Putamen (tissue), 1 donor: ENCODE results near the gene PARP11.

Experiments
- DNase-seq: peaks from one replicate; pipeline ENCODE4 v3.0.0-alpha.2; 2016; ENCODE audit warnings: low spot score

Gene PARP11, protein sequence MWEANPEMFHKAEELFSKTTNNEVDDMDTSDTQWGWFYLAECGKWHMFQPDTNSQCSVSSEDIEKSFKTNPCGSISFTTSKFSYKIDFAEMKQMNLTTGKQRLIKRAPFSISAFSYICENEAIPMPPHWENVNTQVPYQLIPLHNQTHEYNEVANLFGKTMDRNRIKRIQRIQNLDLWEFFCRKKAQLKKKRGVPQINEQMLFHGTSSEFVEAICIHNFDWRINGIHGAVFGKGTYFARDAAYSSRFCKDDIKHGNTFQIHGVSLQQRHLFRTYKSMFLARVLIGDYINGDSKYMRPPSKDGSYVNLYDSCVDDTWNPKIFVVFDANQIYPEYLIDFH

DNA sequence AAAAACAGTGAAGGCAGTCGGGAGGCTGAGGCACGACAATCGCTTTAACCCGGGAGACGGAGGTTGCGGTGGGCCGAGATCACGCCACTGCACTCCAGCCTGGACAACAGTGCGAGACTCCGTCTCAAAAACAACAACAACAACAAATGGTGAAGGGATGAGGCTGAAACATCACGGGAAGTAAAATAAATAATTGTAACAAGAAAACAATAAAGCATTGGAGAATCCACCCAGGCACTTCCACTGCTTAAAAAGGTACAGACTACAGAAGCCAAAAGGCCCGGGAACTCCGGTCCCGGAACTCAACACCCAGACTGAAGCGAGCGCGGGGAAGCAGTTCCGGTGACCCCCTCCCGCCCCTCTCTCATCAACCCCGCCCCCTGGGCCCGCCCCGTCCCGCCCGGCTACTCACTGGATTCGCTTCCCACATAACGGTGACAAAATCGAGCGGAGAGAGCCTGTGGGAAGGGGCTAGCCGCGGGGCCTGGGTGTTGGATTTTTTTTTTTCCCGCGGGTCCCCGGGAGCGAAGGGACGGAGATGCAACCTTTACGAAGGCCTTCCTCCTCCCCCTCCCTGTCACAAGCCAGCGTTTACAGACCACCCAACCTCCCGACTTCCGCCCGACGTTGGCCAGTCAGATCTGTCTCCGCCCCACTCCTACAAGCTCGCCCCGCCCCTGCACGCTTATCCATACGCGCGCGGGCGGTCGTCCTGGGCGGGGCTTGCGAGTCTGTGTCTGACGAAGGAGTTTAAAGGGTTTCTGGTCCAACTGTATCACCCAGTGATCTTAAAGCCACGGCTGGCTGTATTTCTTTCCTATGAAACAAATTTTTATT is at the start of gene PARP11:
Gene PARP11 (minus strand): TSS at position 600 of the 837 bp plus-strand sequence. CDS start 170 bp downstream, at position 430.
- peak; percentile 98 for DNase-seq

DNA sequence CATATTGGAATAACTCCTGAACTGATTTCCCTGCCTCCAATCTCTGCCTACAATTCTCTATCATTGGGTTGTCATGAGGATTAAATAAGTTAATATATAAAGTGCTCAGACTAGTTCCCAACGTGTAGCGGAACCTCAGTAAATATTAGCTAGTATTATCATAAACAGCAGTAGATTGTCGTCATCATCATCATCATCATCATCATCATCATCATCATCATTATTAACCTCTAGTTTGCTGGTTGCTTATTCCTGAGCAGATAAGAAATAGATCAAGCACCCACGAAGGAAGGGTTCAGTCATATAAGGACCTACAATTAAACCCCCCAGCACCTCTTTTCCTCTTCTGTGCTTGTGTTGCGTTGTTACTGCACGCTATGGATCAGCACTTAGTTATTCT is 48.8 kb upstream of the PARP11 start:
- DNase-seq: no peak

DNA sequence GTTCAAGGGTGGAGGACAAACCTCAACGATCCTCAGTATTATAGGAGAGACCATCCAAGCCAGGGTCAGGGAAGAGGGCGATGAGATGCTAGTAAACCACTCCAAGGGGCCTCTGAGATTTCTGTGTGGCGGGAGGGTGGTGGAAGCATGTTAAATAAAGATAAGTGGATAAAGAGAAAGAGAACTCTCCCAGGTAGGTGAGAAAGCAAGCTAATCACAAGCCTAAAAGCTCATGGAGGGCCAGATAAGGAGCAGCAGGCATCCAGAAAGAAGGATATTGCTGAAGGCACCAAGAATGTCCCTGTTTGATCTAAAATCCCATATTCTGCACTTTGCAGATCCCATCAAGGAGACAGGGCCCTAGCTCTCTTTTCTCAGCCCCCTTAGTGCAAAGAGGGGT is 48.3 kb upstream of the PARP11 start:
- no peak for DNase-seq

DNA sequence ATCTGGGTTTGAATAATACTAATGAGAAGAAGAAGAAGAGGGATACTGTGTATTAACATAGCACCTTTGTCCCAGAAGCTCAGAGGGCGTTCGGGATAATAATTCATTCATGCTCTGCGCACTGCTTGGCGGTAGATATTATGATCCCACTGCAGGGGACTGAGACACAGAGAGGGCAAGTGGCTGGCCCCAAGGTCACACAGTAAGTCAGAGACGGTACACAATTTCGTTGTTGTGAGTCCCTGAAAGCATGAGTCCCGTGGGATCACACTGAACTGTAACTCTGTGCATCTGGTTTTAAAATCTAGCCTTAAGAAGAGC is 47.9 kb upstream of the PARP11 start:
- no peak for DNase-seq

- no peak for DNase-seq
These were observed 47.4 kb upstream of the PARP11 start for GRCh38 chr12:3920351-3921150.

- DNase-seq: no peak
These were observed 40.1 kb upstream of the PARP11 start for GRCh38 chr12:3913278-3913677.

DNA sequence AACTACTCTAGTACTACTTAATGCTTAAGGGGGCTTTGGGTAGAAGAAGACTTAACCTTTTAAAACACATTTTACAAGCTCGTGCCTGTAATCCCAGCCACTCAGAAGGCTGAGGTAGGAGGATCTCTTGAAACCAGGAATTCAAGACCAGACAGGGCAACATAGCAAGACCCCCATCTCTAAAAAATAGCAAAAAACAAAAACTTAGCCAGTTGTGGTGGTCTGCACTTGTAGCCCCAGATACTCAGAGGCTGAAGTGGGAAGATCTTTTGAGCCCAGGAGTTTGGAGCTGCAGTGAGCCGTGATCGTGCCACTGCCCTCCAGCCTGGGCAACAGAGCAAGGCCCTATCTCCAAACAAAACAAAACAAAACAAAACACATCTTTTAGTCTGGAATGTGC is 39.7 kb upstream of the PARP11 start:
- DNase-seq: no peak

DNA sequence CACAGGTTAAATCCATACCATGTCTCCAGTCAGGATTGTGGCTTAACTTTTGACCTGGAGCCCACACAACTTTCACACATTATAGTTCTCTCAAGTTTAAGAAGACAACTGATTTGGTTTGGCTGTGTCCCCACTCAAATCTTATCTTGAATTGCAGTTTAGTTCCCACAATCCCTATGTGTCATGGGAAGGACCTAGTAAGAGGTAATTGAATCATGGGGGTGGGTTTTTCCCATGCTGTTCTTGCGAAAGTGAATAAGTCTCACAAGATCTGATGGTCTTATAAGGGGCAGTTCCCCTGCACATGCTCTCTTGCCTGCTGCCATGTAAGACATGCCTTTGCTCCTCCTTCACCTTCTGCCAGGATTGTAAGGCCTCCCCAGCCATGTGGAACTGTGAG is 38.2 kb upstream of the PARP11 start:
- no peak for DNase-seq

DNA sequence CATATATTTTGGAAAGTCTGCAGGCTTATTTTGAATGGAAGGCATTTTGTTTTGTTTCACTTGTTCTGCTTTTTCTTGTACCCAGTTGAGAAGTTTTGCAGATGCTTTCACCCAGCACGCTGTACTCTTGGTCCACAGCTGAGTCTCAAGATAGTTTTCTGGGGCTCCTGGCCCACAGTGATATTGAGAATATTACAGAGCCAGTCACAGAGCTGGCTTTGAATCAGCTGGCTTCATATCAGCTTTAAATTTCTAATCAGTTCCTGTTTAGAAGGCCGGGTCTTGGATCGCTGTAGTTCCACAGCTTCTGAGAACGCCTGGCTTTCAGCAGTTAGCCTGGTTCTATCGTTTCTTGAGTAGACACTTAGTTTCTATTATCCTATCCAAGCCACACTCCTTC is 32.5 kb upstream of the PARP11 start:
- no peak for DNase-seq

GRCh38 chr12:3904999-3905398 is 31.8 kb upstream of the PARP11 start:
- no peak for DNase-seq

GRCh38 chr12:3902921-3903320 is 29.7 kb upstream of the PARP11 start:
- DNase-seq: no peak

DNA sequence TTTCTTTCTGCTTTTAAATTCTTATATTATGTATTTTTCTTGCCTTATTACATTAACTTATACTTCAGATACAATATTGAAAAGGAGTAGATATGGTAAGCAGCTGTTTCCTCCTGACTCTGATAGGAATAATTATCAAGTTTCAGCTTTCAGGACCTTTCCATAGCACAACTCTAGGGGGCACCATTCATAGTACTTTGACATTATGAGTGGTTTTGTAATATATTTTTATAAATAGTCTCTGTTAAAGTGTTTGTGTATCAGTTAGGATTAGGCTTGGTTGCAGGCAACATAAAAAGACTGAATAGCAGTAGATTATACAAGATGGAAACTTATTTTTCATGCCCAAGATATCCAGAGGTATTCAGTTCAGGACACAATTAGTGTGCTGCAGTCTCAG is 27.9 kb upstream of the PARP11 start:
- no peak for DNase-seq

DNA sequence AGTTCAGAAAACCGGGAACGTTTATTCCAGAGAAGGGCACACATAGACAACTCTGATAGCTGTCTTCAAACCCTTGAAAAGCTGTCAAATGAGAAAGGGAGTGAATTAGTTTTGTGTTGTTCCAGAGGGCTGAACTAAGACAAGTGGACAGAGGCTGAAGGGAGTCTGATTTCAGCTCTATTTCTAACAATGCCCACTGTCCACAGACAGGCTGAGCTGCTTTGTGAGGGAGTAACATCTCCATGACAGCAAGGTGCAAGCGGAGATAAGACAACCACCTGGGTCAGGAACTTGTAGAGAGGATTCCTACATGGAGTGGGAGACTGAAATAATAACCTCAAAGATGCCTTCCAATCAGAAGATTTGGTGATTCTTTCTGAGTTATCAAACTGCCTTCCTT is 25.6 kb upstream of the PARP11 start:
- DNase-seq: no peak

DNA sequence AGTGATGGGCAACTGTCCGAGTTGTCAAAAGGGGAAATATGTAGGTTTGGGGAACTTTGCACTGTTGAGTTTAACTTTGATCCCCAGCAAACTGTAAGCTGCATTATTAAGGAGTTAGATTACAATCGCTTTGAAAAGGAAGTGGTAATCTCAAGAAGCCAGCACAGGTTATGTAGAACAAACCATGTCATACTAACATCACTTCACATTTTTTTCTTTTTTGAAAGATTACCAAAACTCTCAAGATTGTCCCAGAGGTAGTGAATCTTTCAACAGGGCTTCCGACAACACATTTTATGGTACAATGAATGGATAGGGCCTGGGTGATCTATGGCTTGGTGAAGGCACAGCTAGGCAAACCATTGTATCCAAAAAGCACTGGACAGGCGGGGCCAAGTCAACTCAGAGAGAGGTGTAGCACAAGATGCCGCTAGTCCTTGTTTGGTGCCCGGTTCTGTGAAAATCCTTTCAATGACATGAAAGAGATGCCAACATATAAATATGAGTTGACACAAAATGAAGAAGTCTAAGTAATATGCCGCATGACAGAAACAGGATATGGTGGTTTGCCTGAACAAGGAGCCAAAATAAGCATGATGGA is 24.3 kb upstream of the PARP11 start:
- no peak for DNase-seq

- DNase-seq: no peak
These were observed 23.7 kb upstream of the PARP11 start for GRCh38 chr12:3896801-3897351.

DNA sequence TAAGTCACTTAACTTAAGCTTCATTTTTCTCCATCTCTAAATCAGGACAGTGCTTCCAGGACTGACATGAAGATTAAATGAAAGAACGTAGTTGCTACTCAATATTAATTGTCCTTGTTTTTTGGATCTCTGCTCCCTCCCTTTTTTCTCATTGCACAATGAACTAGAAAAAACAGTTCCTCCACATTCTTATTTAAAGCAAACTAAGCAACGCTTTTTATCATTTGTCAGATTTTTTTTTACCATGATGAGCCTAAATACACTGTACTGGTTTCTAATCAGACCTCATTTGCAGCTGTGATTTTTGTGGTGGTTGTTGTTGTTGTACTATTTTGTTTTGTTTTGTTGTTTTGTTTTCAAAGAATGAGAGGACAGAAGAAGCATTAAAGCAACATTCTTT is 23.2 kb upstream of the PARP11 start:
- DNase-seq: no peak

DNA sequence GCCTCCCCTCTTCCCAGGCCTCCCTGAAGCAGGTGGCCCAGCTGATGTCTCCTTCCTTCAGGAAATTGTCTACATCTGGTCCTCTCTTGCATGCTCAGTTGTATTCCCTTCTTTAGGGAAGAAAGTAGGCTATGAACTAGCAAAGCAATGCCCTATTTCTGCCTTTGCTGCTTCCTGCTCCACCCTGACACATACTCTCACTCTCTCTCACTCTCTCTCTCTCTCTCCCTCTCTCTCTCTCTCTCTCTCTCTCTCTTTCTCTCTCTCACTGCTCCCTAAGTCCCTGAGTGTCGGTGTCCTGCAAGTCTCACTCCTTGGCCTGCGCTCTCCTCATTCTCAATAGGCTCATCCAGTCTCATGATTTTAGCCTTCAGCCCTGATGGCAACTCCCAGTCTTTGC is 19.4 kb upstream of the PARP11 start:
- DNase-seq: no peak

DNA sequence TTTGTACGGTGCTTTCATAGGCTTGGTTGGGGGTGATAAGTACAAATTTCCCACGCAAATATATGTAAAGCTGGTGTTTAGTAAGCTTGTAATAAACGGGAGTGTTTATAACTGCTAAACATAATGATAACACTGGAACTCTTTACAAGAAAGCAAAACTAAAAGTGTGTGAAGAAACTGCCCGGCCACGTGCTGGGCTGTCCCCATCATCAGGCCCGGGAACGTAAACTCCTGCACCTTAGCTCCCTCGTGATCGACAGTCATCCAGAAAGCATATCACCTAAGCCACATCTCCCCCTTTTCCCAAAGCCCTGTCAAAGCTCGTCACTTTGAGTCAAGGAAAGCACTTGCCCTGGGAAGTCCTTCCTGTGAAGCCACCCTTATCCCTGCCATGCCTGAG is 18.0 kb upstream of the PARP11 start:
- no peak for DNase-seq

- no peak for DNase-seq
These were observed 15.5 kb upstream of the PARP11 start for GRCh38 chr12:3888659-3889058.

- peak; percentile 41 for DNase-seq
These were observed 12.3 kb upstream of the PARP11 start for GRCh38 chr12:3885277-3886094.

DNA sequence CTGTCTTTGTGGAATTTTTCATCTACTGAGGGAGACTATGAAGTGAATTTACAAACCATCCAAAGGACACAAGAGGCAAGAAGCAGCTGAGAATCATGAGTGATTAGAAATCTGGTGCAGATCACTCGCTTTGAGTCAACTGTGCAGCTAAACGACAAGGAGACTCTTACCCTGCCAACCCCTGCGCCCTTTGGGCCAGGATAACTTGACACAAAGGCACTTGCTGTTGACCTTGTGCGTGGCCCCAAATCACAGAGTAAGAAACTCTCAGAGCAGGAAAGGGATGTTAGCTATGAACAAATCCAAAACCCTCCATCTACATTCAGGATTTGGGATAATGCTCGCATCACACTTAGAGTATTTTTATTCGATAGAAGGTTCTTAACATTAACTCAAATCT is 11.5 kb upstream of the PARP11 start:
- DNase-seq: no peak
